Measurements from ENCODE around the gene CCDC9.
"Not testable (repeated sequence)": the region's sequence is repeated elsewhere in the genome, so short reads cannot be mapped to it uniquely, and the experiment has no call there.

CCDC9 gene

DNA sequence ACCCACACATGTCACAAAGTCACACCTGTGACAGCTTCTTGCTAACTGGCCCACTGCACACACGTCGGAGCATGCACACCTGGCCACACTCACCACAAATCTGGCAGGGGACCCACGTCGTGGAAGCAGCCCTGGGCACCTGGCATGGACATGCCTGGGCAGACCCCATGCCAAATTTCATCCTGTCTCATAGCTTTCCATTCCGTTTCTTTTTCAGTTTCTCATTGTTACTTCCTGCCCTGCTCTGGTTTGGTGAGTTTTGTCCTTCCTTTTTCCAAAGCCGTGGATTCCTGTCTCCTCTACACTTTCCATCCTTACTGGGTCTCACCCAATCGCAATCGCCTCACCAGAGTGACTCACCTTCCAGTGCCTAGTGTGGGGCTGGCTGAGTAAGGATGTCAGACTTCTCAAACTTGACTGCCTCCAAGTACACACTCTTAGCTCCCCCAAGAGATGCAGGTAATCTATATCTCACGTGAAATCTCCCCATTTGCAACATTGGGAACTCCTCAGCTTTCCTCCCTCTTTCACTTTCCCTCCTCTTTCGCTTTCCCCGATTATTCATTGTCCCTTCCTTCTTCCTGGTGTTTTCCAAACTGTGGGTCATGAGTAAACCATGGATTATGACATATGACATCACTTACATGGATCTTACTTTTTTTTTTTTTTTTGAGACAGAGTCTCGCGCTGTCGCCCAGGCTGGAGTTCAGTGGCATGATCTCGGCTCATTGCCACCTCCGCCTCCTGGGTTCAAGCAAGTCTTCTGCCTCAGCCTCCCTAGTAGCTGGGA is 23.7 kb upstream of the CCDC9 start:
- DNase-seq (ENCODE audit: low read depth in 3 of 3) = no peak

DNA sequence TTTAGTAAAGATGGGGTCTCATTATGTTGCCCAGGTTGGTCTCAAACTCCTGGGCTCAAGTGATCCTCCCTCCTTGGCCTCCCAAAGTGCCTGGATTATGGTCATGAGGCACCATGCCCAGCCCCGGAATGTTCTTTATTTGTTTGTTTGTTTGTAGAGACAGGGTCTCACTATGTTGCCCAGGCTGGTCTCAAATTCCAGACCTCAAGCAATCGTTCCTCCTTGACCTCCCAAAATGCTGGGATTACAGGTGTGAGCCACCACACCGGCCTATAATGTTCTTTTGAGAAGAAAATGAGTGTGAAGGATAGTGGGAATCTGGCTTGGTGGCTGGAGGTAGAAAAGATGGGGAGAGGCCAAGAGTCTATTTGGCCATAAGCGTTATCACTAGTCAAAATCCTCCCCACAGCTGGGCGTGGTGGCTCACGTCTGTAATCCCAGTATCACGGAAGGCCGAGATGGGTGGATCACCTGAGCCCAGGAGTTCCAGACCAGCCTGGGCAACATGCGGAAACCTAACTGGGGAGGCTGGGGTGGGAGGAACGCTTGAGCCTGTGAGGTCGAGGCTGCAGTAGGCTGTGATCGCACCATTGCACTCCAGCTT is 20.2 kb upstream of the CCDC9 start:
- DNase-seq (ENCODE audit: low read depth in 3 of 3) = no peak

DNA sequence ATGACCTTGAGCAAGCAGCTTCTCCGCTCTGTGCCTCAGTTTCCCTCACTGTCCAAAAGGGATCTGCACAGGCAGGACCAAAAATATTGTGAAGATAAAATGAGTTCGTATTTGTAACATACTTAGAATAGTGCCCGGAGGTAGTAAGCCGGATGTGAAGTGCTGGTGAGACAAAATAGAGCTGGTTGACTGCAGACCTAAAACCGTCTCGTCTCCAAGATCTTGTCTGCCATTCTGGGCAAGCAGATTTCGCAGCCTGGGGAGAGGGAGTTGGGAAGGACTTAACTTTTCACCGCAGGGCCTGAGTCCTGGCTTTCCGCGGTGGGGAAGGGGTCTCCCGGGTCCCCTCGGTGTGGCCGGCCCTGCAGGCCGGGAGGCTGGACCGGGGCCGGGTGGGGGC is 17.2 kb upstream of the CCDC9 start:
- DNase-seq (ENCODE audit: low read depth in 3 of 3) = no peak

DNA sequence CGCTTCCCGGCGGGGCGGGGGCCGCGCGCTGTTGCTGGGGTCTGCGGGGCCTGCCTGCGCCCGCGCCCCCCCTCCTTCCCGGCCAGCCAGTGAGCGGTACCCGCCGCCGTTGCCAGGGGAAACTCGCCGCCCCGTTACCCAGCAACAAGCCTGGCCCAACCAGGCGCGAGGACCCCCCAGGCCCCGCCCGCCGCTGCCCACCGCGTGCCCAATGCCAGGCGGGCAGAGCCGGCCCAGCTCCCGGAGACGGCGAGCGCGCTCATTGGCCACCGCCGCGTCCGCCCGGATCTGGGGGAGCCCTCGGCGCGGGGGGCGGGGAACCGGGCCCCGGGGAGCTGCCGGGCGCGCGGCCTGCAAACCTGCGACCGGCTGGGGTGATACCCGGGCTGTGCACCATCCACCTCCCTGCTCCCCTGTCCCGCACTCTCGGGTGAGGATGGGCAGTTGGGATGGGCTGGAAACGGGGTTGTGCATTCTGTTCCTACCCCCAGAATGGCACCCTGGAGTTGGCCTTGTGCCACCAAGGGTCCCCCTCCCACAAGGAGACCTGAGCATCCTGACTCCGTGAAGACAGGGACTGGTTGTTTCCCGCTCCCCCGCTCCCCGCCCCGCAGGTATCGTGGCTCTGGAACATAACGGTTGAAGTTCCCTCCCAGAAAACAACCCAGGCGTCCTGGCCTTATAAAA is 16.6 kb upstream of the CCDC9 start:
- DNase-seq (ENCODE audit: low read depth in 3 of 3) = no peak

DNA sequence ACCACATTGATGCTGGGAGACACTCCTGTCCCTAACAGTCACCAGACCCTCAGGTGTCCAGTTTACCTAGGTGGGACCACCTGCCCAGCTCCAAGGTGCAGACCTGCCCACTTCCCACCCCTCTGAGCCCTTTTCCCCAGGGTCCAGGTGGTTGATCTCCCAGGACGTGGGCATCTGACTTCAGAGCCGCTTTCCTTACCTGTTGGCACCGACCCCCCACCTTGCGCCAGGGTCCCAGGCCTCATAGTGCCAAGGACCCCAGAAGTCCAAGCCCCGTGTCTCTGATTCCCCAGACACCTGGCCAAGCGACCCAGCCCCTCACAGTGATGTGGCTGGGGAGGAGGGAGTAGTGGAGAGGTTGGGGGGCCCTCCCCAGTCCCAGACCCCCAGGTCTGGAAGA is 15.8 kb upstream of the CCDC9 start:
- no peak for DNase-seq (ENCODE audit: low read depth in 3 of 3)

DNA sequence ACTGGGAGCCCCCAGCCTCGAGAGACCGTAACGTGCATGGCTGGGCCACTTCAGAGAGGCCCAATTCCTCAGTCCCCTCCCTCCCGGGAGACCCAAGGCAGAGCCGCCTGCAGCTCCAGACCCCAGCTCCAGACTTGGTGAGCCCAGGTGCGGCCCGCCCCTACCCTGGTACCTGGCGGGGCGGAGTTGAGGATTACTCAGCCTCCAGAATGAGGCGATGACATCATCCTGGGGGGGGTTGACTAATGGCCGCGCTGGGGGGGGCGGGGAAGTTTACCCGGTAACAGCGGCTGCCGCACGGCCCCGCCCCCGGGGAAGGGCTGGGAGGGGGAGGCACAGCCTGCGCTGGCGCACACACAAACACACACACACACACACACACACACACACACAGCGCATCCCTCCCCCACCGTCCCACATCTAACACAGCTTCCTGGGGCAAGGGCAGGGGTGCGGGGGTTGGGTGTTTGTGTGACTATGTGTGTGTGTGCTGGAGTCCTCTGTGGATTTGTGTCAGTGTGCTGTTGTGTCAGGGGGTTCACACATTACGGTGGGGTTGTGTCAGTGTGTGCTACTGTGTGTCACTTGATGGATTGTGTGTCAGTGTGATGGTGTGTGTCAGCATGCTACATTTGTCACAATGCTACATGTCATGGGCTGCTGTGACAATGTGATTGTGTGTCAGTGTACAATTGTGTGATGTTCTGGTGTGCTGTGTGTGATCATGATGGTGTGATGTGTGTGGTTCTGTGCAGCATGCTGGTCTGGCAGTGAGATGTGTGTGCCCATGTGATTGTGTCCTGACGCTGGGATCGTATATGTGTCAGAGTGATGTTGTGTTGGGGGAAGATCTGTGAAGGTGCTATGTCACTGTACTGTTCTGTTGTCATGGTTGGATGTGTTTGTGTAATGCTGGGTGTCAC is 15.1 kb upstream of the CCDC9 start:
- DNase-seq (ENCODE audit: low read depth in 3 of 3) = peak in 2 of 3 experiments; percentile 81 to 87

DNA sequence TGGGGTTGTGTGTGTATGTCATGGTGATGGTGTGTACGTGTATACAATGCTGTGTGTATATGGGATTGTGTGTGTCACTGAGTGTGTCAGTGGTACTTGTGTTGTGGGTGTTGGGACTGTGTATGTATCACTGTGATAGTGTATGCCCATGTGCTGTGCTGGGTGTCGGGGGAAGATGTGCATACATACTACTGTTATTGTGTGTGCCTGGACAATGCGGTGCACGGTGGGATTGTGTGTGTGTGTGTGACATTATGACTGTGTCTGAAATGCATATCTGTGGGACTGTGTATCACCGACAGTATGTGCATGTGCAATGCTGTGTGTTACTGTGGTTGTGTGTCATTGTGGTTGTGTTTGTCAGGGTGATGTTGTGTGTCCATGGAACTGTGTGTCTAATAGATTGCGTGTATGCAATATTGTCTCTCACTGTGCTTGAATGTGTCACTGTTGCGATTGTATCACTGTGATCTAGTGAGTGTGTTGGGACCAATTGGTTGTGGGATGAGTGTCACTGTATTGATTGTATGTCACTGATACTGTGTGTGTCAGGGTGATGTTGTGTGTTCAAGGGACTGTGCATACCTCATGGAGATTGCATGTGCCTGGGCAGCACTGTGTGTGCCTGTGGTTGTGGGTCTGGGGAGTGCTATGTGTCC is 14.3 kb upstream of the CCDC9 start:
- DNase-seq (ENCODE audit: low read depth in 3 of 3) = no peak

DNA sequence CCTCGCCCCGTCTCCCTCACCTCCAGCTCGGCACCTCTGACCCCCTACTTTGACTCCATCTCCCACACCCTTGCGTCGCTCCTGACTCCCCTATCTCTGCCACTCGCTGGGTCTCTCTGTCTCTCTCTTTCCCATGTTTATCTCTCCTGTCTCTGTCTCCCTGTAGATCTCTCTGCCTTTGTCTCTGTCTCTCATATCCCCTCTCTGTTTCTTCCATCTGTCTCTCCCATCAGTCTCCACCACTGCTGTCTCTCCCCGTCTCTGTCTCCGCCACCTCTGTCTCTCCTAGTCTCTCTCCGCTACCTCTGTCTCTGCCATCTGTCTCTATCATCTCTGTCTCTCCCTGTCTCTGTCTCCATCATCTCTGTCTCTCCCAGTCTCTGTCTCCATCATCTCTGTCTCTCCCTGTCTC is 13.0 kb upstream of the CCDC9 start:
- no peak for DNase-seq (ENCODE audit: low read depth in 3 of 3)

DNA sequence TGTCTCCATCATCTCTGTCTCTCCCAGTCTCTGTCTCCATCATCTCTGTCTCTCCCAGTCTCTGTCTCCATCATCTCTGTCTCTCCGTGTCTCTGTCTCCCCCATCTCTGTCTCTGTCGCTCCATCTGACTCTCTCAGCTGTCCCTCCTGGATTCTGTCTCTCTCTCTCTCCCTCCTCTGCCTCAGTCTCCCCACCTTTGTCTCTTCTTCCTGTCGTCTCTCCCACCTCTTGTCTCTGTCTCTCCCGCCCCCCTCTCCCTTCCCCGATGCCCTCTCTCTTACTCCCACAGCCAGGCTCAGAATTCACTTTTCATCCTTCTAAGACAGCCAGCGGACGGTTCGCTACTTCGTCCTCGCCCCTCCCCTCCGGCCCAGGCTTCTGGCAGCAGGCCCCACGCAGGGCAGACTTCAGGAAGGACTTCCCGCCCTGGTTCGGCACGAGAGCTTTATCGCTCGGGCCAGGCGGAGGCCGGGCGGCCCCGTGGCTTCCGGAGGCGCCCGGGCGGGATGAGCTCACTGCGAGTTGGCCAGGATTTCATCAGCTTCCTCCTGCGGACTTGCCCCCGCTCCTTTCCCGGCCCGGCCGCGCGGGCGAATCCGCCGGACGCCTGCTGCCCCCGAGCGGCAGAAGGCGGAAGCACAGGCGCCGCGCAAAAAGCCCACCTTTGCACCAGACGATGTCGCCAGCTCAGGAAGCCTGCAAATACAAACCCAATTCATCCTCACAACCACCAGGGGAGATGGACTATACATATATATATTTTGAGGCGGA is 12.4 kb upstream of the CCDC9 start:
- DNase-seq (ENCODE audit: low read depth in 3 of 3) = peak; percentile 80 to 86 (median 84)

DNA sequence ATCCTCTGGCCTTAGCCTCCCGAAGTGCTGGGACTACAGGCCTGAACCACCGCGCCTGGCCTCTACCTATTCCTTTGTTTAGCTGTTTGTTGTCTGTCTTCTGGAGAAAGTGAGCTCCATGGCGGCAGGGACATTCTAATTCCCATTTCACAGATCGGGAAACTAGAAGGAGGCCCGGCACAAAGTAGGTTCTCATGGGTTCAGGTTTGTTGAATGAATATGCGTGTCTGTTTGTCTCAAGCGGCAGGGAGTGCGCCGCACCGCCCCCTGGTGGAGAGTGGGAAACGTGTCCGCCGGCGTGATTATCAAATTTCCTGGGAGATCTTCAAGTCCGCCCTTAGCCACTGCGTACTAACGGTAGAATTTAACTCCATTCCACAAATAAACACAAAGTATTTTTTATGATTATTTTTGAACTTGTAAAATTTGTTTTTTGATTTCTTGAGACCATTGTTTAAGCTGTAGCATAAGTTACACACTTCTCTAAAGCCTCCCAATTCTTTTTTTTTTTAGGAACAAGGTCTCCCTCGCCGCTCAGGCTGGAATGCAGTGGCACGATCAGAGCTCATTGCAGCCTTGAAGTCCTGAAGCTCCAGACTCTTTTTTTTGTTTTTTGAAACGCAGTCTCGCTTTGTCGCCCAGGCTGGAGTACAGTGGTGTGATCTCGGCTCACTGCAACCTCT is 8.9 kb upstream of the CCDC9 start:
- DNase-seq (ENCODE audit: low read depth in 3 of 3) = peak in 1 of 3 experiments; percentile 70

DNA sequence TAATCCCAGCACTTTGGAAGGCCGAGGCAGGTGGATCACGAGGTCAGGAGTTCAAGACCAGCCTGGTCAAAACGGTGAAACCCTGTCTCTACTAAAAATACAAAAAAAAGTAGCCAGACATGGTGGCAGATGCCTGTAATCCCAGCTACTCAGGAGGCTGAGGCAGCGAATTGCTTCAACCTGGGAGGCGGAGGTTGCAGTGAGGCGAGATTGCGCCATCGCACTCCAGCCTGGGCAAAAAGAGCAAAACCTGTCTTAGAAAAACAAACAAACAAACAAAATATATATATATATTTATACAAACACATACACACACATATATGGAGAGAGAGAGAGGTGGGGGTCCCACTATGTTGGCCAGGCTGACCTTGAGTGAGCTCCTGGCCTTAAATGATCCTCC is 3.3 kb upstream of the CCDC9 start:
- not testable (repeated sequence) for DNase-seq (ENCODE audit: low read depth in 3 of 3)

DNA sequence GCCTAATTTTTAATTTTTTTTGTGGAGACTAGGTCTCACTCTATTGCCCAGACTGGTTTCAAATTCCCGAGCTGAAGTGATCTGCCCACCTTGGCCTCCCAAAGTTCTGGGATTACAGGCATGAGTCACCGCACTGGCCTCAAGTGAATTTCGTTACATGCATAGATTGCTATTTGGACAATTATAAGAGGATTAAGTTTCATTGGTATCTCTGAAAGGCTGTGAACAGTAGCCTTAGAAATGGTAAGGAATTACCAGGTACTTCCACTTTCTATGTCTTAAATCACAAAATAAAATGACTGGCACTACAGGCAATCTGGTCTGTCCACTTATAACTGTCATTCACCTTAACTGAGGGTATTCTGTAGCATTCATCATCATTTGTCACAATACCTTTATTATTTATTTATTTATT is 2.9 kb upstream of the CCDC9 start:
- no peak for DNase-seq (ENCODE audit: low read depth in 3 of 3)

DNA sequence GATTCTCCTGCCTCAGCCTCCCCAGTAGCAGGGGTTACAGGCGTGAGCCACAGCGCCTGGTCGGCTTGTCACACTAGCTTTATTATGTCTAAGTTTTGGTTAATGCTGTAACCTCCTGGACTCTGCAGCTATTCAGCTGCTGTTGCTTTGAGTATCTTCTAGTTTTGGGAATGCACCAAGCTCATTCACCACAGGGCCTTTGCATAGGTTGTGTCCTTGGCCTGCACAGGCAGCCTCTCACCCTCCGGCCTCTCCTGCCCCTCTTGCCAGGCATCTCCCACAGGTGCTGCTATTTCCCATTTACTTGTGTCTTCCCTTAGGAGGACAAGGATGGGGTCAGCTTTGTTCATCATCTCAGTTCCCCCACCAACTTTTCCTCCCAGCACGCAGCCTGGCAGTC is 2.4 kb upstream of the CCDC9 start:
- DNase-seq (ENCODE audit: low read depth in 3 of 3) = no peak

DNA sequence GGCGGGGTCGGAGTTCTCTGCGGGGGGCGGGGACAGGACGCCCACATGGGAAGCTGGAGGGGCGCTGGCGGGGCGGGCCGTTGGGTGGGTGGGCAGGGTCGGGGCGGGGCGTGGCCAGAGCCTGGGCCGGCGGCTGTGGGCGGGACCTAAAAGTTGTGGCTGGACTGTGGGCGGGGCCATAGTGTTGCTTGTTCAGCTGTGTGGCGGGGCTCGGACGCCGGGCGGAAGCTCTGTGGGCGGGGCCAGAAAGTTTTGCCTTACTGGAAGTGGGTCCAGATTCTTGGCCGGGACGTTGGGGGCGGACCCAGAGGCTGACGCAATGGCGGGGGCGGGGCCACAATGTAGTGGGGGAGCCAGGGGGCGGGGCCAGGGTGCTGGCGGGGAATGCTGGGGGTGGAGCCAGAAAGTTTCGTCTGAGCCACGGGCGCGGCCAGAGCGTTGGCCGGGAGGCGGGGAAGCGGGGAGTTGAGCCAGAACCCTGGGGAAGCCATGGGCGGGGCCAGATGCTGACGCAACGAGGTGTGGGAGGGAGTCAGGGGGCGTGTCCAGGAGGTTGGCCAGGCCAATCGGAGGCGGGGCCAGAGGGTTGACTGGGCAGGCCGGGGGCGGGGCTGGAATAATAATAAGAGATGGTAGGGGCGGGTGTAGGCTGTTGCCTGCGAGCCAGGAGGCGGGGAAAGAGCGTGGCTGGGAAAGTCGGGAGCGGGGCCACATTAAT is 527 bp downstream of the CCDC9 start:
- DNase-seq (ENCODE audit: low read depth in 3 of 3) = peak; percentile 99 to 100 (median 100)

DNA sequence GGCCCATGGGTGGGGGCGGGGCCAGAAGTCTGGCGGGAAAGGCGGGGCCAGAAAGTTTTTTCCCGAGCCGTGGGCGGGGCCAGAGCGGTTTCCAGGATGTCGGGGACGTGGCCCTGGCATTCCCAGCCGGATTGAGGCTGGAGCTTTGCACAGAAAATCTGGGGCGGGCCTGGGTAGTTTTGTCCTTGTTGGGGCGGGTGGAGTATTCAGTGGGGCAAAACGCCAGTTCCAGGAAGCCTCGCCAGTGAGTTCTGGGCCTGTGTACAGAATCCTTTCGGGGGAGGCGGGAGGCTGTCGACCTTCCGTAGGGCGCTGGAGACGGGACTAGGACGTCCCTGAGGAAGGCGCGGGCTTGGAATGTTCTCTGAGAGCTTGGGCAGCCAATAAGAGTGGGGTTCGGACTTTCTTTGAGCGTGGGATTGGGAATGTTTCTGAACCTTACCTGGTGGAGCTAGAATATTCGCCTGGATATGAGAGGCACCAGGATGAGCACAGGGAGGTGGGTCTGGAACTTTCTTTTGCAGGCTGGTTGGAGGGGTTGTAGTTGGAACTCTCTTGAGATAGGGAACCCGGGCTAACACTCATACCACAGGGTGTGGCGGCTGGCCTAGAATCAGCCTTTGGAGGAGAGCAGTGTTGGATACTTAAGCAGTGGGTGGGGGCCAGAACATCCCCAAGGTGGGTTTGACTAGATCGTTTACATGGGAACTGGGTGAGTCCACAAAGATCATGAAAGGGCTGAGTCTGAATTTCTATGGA is 1.3 kb downstream of the CCDC9 start:
- no peak for DNase-seq (ENCODE audit: low read depth in 3 of 3)

DNA sequence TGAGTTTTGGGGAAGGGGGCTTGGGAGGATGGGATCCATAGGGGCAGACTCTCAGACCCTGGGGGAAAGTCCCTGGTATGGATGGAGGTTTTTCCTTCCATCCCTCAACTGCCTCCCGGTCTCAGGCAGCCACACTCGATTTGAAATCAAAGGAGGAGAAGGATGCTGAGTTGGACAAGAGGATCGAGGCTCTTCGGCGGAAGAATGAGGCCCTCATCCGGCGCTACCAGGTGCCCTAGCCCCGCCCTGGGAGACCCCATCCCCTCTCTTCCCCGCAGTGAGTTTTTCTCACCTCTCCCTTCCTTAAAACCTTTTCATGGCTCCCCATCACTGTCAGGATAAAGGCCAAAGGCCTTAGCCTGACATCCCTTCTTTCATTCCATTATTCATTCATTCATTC is 2.1 kb downstream of the CCDC9 start:
- DNase-seq (ENCODE audit: low read depth in 3 of 3) = no peak

DNA sequence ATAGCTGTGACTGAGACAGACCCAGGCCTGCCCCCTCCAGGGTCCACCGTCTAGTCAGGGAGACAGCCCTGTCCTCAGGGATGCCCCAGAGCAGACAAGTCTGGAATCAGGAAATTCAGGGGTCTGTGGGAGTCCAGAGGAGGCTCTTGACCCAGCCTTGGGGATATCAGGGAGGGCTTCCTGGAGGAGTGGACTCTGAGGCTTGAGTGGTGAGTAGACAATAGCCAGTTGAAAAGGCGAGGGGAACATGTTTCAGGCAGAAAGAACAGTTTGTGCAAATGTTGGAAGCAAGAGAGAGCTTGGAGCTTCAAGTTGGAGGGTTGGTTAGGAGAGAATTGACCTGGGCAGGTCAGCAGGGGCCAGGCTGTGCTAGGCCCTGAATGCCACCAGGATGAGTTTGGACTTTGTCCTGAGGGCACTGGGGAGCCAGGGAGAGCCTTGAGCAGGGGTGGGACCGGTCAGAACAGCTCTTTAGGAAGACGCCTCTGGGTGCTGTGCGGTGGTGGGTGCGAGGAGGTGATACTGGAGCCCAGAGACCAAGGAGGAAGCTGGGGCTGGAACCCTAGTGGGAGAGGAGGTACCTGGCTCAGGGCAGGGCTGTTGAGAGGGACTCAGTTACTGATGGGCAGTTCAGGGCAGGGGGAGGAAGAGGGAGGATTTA is 2.7 kb downstream of the CCDC9 start:
- DNase-seq (ENCODE audit: low read depth in 3 of 3) = no peak

DNA sequence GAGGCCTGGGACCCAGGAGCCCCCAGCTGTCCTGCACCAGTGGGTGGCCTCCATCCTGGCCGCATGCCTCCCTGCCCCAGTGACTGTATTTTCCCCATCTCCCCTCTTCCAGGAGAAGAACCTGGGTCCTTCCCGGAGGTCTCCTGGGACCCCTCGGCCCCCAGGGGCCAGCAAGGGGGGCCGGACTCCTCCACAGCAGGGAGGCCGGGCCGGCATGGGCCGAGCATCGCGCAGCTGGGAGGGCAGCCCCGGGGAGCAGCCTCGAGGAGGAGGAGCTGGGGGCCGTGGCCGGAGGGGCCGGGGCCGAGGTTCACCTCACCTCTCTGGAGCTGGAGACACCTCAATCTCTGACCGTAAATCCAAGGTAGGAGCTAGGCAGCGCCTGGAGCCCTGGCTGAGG is 4.2 kb downstream of the CCDC9 start:
- no peak for DNase-seq (ENCODE audit: low read depth in 3 of 3)
